ENCODE data around the gene WNT1.

WNT1 gene

DNA sequence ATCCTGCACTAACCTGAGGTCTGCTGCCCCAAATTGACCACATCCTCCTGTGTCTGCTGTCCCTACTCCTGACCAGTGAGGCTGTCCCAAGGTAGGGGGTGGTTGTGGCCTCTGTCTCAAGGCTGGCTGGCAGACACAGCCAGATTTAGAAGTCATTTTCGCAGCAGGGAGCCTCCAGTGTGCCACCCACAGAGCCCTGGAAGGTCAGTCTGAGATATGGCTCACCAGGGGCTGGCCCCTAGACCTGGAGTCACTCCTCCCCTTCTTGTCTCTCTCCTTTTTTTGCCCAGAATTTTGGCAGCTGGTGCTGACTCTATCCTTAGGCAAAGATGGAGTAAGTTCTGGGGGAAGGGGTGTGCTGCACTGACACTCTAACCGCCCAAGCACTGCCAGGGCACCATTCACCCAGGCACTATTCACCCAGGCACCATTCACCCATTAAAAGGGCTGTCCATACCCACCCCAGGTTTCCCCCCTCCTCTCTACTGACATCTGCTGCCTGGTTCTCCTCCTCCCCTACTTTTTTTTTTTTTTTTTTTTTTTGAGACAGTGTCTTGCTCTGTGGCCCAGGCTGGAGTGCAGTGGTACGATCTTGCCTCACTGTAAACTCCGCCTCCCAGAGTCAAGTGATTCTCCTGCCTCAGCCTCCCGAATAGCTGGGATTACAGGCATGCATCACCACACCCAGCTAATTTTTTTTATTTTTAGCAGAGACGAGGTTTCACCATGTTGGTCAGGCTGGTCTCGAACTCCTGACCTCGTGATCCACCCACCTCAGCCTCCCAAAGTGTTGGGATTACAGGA lies 13.3 kb downstream of the WNT1 start:
- TF ChIP-seq, protein P1, sequence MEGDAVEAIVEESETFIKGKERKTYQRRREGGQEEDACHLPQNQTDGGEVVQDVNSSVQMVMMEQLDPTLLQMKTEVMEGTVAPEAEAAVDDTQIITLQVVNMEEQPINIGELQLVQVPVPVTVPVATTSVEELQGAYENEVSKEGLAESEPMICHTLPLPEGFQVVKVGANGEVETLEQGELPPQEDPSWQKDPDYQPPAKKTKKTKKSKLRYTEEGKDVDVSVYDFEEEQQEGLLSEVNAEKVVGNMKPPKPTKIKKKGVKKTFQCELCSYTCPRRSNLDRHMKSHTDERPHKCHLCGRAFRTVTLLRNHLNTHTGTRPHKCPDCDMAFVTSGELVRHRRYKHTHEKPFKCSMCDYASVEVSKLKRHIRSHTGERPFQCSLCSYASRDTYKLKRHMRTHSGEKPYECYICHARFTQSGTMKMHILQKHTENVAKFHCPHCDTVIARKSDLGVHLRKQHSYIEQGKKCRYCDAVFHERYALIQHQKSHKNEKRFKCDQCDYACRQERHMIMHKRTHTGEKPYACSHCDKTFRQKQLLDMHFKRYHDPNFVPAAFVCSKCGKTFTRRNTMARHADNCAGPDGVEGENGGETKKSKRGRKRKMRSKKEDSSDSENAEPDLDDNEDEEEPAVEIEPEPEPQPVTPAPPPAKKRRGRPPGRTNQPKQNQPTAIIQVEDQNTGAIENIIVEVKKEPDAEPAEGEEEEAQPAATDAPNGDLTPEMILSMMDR (IDR thresholded peaks at IDR 0.05; ENCODE audit: low read depth, low read length) = no peak
- H3K4me3 ChIP-seq (ENCODE audit: low read depth, low read length) = no peak overlapping the region
- in situ Hi-C loops (cut with HindIII; ENCODE audit: low sequenced_read_pairs) = no loop called here
- DNase-seq (ENCODE audit: low read depth, low spot score) = no peak

DNA sequence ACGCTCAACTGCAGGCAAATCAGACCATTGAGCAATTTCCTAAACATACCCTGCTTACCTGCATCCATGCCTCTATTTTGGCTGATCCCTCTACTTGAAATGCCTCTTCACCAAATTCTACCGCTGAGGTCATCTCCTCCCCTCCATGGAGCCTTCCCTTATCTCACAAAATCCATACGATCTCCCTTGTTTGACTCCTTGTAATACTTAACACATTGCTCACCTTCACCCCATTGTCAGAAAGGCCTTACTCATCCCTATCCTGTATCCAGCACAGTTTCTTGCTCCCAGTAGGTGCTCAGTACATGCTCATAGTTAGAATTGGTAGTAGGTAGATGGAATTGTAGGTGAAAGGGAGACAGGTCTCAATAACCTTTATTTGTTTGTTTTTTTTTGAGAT lies 15.7 kb downstream of the WNT1 start:
- in situ Hi-C loops (cut with HindIII; ENCODE audit: low sequenced_read_pairs) = no loop called here
- no peak for DNase-seq (ENCODE audit: low read depth, low spot score)
- H3K4me3 ChIP-seq (ENCODE audit: low read depth, low read length) = no peak overlapping the region
- TF ChIP-seq, protein P1 (IDR thresholded peaks at IDR 0.05; ENCODE audit: low read depth, low read length) = no peak

DNA sequence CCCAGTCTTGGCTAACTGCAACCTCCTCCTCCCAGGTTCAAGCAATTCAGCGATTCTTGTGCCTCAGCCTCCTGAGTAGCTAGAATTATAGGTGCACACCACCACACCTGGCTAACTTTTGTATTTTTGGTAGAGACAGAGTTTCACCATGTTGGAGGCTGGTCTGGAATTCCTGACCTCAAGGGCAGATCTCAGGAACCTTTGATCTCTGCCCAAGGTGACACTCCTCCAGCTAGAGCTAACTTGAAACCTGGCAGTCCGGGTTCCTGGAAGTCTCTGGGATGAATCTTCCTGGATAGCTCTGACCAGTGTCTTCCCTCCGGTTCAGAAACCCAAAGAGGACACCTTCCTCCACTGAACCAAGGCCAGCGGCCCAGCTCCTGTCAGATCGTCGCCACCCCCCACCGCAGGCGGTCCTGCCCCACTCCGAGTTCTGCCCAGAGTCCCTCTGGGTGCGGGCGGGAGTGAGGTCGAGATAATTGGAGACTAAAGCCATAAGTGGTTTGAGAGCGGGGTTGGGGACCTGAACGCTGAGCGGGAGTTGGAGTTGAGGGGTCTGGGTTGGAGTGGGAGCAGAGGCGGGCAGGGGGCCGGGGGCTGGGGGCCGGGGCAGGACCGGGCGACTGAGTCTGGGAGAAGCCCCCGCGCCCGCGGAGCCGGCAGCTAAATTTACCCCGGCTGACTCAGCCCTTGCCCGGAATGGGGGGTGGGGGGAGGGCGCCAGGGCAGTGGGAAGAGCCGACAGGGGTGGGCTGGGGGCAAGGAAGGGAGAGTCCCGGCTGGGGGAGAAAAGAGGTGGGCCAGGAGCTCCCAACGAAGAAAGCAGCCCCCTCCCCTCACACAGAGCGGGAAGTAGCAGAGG lies 16.3 kb downstream of the WNT1 start:
- TF ChIP-seq, protein P1 (IDR thresholded peaks at IDR 0.05; ENCODE audit: low read depth, low read length) = no peak
- H3K4me3 ChIP-seq (ENCODE audit: low read depth, low read length) = no peak overlapping the region
- DNase-seq (ENCODE audit: low read depth, low spot score) = no peak
- in situ Hi-C loops (cut with HindIII; ENCODE audit: low sequenced_read_pairs) = no loop called here

DNA sequence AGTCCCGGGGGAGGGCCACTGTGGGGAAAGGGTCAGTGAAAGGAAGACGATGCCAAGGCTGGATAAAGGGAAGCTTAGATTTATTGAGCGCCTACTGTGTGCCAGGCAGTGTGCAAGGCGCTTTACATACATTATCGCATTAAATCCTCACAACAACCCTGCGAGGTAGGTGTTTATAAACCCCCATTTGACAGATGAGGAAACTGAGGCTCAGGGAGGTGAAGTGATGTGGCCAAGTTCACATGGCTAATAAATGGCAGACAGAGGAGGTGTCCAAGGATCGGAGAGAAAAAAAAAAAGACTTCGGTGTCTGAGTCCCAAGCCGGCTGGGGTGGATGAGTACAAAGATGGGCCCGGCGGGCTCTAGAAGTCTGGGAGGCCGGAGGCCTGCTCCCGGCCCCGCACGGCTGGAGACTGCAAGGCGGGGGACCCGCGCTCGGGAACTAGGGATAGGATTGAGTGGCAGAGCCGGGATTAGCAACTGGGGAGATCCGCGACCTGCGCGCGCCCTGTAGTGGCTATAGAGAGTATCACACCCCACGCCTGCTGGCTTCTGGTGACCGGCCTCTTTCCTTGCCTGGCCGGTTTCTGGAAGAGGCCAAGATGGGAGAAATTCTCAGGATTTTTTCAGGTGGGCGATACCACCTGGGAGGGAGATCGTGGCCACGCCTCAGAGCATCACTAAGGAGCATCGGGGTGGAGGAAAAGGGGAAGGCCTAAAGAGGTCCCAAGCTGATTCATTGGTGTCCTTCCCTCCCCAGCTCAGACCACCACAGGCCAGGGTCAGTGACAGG lies 17.2 kb downstream of the WNT1 start:
- H3K4me3 ChIP-seq (ENCODE audit: low read depth, low read length) = peak overlapping the region; percentile 1
- peak; percentile 70 for DNase-seq (ENCODE audit: low read depth, low spot score)
- in situ Hi-C loops (cut with HindIII; ENCODE audit: low sequenced_read_pairs) = no loop called here
- TF ChIP-seq, protein P1 (IDR thresholded peaks at IDR 0.05; ENCODE audit: low read depth, low read length) = peak; percentile 88

DNA sequence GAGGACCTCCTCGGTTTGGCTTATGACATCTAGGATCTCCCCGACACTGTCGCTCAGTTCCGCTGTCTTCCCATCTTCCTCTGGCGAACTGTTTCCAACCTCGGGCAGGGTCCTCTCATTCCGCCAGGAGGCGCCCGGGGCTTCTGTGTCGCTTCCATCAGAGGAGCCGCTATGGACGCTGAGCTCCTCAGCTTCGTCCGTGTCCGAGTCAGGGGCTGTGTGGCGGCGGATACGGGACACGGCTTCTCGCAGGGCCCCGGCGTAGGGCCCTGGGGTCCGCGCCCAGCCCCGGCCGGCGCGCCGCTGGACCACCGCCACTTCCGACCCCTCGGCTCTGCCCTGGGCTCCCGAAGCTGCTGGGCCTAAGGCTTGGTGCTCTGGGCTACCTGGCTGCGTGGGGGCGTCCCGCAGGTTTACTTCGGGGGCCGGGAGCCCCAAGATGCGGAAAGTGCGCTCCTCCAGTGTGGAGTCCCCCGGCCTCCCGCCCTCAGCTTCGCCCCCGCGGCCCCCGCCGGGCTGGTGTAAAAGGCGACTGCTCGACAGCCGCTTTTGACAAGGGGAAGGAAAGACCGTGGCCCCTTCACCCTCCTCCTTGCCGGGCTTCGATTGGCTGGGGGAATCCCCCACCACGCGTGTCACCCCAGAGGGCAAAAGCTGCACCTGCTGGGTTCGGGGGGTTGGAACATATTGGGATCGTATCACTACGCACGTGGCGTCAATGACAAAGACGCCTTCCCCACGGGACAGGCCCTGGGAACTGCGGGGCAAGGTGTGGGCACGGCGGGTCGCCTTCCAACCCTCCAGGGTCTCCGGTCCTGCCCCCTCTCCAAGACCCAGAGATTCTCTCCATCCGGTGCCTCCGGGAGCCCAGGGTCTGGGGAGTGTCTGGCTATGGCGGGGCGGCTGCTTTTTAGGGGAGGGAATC lies 18.9 kb downstream of the WNT1 start:
- in situ Hi-C loops (cut with HindIII; ENCODE audit: low sequenced_read_pairs) = no loop called here
- peak; percentile 67 for DNase-seq (ENCODE audit: low read depth, low spot score)
- TF ChIP-seq, protein P1 (IDR thresholded peaks at IDR 0.05; ENCODE audit: low read depth, low read length) = peak; percentile 95
- peak overlapping the region; percentile 15 for H3K4me3 ChIP-seq (ENCODE audit: low read depth, low read length)
